K562 (cell line): Measurements from ENCODE around the gene RAD52. TPM values are rescaled to one million over a fixed set of nuclear protein-coding genes. Genes with fewer than 3 reads are reported as not detected.

Experiments used
- DEAF1 ChIP-seq: fragments of 450-650 bp; formaldehyde crosslinking; IDR thresholded peaks from 2 replicates; pipeline ENCODE4 v1.4.0; 2020; ENCODE audit warnings: mild to moderate bottlenecking, moderate library complexity
- HES1 ChIP-seq: fragments of 450-650 bp; IDR thresholded peaks from 2 replicates; pipeline ENCODE4 v1.6.1; 2016; ENCODE audit warnings: low read depth, mild to moderate bottlenecking, moderate library complexity
- ZNF143 ChIP-seq: sonication (generic); formaldehyde crosslinking; IDR thresholded peaks from 2 replicates; pipeline ENCODE4 v1.9.0; 2022; ENCODE audit warnings: mild to moderate bottlenecking, missing genetic modification reagents
- ZNF561 ChIP-seq: fragments of 450-650 bp; formaldehyde crosslinking; conservative IDR thresholded peaks from 2 replicates; pipeline ENCODE4 v1.4.0; 2020; ENCODE audit warnings: mild to moderate bottlenecking, moderate library complexity
- ZNF699 ChIP-seq: fragments of 250-450 bp; sonication (Bioruptor Pico); IDR thresholded peaks from 2 replicates; pipeline ENCODE4 v1.8.0; 2021; ENCODE audit warnings: mild to moderate bottlenecking, moderate library complexity; ENCODE audit not compliant: insufficient replicate concordance
- polyA plus RNA-seq, 8 experiments: library from polyadenylated mRNA; depleted of rRNA in 4 of 8; stranded (reverse) in 5 of 8; unstranded in 3 of 8; fragments of >200 nt; fragmentation: Nextera tagmentation in 2 of 8; fragmentation: Illumina TruSeq in 1 of 8; extraction: Ambion mirVana in 2 of 8; extraction: Trizol in 1 of 8; gene quantifications; 2 replicates each; pipeline versions ENCODE4 v1.2.1 to v1.2.3, GENCODE V29; 2011 to 2014; ENCODE audit warnings: inconsistent platforms in 1 of 8, missing spikeins in 1 of 8
- total RNA-seq, 7 experiments: library from RNA; depleted of rRNA in 6 of 7; stranded (reverse); fragments of >200 nt in 6 of 7; fragmentation: Illumina TruSeq in 2 of 7; extraction: Trizol in 2 of 7; gene quantifications; 2 replicates each; pipeline versions ENCODE4 v1.2.1 to v1.2.3, GENCODE V29; 2011 to 2021; ENCODE audit warnings: low replicate concordance in 1 of 7

Gene RAD52
- total and polyA plus RNA-seq, 9 of the 15 experiments (the other 6 are each of a cell fraction or from before 2014, with no cell fraction given): 1.3 to 15.9 (median 9.3) TPM

GRCh38 chr12:991350-992333, 42.1 kb upstream of the RAD52 start (continued):
- TF ChIP-seq DEAF1 (CRISPR knock-in tag): no peak
- no peak for TF ChIP-seq ZNF561
- TF ChIP-seq HES1: no peak
- TF ChIP-seq ZNF699: no peak
- TF ChIP-seq ZNF143 (CRISPR knock-in tag): no peak
